AG04449 (cell line): ENCODE measurements around the gene TMEM94.

Experiments used
- CTCF ChIA-PET: fragments of 350-600 bp; formaldehyde crosslinking; extraction: SDS; loops from one replicate; lab custom pipeline; 2021; ENCODE audit warnings: antibody characterized with exemption; lab: Yijun Ruan, JAX
- POLR2A ChIA-PET: fragments of 400-600, 350-600 bp; formaldehyde crosslinking; extraction: SDS; loops from one replicate; lab custom pipeline; 2020; ENCODE audit warnings: antibody characterized with exemption, inconsistent platforms; lab: Yijun Ruan, JAX
- DNase-seq: peaks from one replicate; pipeline ENCODE4 v3.0.0-alpha.2; 2010; ENCODE audit warnings: low read depth, low spot score
- H3K4me3 ChIP-seq: 2 replicates; pipeline ENCODE4 v1.5.1; 2011; ENCODE audit warnings: low read depth, mild to moderate bottlenecking, control low read depth, low read length
- TF ChIP-seq, protein P1 (sequence below): IDR thresholded peaks from one replicate; pipeline ENCODE4 v1.5.1; 2011; ENCODE audit warnings: mild to moderate bottlenecking, moderate library complexity, low read length, control low read depth, inconsistent platforms; ENCODE audit not compliant: insufficient read depth; ENCODE audit errors: missing control alignments

Gene TMEM94

DNA sequence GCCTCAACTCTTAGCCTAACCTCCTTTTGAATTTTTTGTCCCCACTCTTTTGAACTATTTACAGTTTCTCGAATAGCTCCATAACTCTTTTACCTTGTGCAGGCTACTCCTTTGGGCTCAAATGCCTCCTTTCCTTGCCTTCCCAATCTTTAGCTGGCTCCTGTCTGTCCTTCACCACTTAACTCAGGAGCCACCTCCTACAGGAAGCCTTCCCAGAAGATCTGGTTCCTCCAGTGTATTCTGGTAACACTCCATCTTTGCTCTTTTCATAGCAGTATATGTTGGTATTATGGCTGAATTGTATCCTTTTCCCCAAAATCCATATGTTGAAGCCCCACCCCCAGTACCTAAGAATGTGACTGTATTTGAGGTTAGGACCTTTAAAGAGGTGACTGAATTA lies 41.9 kb upstream of the TMEM94 start:
- no peak for DNase-seq
- no peak overlapping the region for H3K4me3 ChIP-seq
- TF ChIP-seq, protein P1, sequence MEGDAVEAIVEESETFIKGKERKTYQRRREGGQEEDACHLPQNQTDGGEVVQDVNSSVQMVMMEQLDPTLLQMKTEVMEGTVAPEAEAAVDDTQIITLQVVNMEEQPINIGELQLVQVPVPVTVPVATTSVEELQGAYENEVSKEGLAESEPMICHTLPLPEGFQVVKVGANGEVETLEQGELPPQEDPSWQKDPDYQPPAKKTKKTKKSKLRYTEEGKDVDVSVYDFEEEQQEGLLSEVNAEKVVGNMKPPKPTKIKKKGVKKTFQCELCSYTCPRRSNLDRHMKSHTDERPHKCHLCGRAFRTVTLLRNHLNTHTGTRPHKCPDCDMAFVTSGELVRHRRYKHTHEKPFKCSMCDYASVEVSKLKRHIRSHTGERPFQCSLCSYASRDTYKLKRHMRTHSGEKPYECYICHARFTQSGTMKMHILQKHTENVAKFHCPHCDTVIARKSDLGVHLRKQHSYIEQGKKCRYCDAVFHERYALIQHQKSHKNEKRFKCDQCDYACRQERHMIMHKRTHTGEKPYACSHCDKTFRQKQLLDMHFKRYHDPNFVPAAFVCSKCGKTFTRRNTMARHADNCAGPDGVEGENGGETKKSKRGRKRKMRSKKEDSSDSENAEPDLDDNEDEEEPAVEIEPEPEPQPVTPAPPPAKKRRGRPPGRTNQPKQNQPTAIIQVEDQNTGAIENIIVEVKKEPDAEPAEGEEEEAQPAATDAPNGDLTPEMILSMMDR = no peak
- ChIA-PET CTCF (interaction anchor here (1.0 to 5.0 kb wide), 5 partner anchors 8 to 301 kb away, joined by 4 to 74 read pairs (median 5); partner anchors contain the start of genes GRB2 and MIF4GD), POLR2A (no interaction called here)

DNA sequence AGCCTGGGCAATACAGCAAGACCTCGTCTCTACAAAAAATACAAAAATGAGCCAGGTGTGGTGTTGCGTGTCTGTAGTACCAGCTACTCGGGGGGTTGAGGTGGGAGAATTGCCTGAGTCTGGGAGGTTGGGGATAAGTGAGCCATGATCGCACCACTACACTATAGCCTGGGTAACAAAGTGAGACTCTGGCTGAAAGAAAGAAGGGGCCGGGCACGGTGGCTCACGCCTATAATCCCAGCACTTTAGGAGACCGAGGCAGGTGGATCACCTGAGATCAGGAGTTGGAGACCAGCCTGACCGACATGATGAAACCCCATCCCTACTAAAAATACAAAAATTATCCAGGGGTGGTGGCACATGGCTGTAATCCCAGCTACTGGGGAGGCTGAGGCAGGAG lies 40.4 kb upstream of the TMEM94 start:
- no peak for DNase-seq
- H3K4me3 ChIP-seq = no peak overlapping the region
- CTCF ChIA-PET = interaction anchor here (1.1 to 1.9 kb wide), 3 partner anchors 9 to 302 kb away, joined by 3 to 5 read pairs (median 3); no protein-coding TSS in a partner anchor
- TF ChIP-seq, protein P1 = no peak
- POLR2A ChIA-PET = no interaction called here

DNA sequence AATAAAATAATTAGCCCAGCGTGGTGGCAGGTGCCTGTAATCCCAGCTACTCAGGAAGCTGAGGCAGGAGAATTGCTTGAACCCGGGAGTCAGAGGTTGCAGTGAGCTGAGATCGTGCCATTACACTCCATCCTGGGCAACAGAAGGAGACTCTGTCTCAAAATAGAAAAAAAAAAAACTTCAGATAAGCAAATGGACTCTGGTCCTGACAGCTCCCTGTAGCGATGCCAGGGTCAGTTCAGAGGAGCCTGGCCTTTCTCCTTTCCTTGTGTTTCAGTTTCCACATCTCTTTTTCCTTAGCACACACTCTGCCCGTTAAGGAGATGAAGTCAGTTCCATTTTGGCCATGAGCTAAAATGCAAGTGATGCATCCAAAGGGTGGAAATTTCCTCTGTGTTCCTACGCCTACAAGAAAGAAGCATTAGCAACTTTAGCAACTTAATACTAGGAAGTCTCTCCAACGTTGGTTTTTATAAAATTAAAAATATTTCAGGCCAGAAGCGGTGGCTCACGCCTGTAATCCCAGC lies 39.3 kb upstream of the TMEM94 start:
- DNase-seq = no peak
- POLR2A ChIA-PET = no interaction called here
- CTCF ChIA-PET = interaction anchor here (1.1 to 2.5 kb wide), 4 partner anchors 9 to 146 kb away, joined by 3 to 15 read pairs (median 4); partner anchors contain the start of gene MIF4GD
- TF ChIP-seq, protein P1 = no peak
- no peak overlapping the region for H3K4me3 ChIP-seq

DNA sequence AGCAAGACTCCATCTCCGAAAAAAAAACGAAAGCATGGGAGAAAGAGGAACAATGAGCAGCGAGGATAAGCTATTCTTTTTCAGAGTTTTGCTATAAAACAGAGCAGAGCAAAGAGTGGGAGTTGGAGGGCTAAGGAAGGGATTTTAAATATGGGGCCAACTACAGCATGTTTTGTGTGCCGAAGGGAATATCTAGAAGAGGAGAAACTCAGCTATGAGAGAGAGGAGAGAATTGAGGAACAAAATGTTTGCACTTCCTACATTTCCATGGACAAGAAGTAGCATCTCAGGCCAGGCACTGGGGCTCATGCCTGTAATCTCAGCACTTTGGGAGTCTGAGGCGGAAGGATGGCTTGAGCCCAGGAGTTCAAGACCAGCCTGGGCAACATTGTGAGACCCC lies 37.9 kb upstream of the TMEM94 start:
- ChIA-PET CTCF (interaction anchor here (1.0 to 2.5 kb wide), 4 partner anchors 8 to 148 kb away, joined by 3 to 15 read pairs (median 4); partner anchors contain the start of gene MIF4GD), POLR2A (no interaction called here)
- no peak for DNase-seq
- TF ChIP-seq, protein P1 = no peak
- no peak overlapping the region for H3K4me3 ChIP-seq

DNA sequence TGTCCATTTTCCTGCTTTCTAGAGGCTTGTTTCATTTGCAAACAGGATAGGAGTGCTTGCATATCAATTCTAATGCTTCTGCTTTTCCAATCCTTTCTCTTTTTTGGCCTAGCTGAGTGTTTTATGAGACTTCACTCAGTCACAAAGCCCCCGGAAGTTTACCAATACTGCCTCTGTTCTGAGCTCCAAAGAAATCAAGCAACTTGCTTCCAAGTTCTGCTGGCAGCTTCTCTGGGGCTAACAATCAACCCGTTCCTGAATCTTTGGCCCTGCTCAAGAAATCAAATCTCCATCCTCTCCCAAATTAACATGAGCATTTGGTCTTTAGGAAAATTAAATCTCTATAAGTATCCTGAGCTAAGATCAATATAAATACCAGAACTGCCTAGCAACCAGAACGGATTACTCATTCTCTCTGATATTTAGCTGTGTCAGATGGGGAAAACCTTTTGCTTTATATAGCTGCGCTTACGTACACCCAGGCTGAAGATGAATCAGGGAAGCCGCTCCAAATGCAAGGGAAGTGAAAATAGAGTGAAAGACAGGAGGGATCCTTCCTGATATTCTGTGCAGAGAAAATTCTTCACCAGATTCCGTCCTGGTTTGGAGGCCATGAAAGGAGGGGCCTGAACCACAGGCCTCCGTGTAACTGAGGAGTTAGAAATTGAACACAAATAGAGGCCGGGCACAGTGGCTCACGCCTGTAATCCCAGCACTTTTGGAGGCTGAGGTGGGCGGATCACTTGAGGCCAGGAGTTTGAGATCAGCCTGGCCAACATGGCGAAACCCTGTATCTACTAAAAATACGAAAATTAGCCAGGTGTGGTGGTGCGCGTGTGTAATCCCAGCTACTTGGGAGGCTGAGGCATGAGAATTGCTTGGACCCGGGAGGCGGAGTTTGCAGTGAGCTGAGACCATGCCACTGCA lies 27.6 kb upstream of the TMEM94 start:
- TF ChIP-seq, protein P1 = no peak
- CTCF ChIA-PET = interaction anchor here (0.8 to 10.3 kb wide), 13 partner anchors 11 to 320 kb away, joined by 3 to 86 read pairs (median 5); partner anchors contain the start of genes MIF4GD, SMIM5 and TSEN54
- no peak overlapping the region for H3K4me3 ChIP-seq
- peak; percentile 74 for DNase-seq
- POLR2A ChIA-PET = interaction anchor here (0.6 to 1.4 kb wide), 4 partner anchors 35 to 87 kb away, joined by 3 to 5 read pairs (median 4); partner anchors contain the start of gene TSEN54
